Metanephros (tissue), 2 donors: ENCODE measurements around the gene ZNF320. TPM values are rescaled to one million over a fixed set of nuclear protein-coding genes. Genes with fewer than 3 reads are reported as not detected.

Experiments
- small RNA-seq: library from RNA; depleted of rRNA; stranded (forward); fragments of <200 nt; gene quantifications from one replicate; pipeline ENCODE3, GENCODE V24; 2014; ENCODE audit warnings: low replicate concordance
- total RNA-seq: library from RNA; depleted of rRNA; stranded (reverse); fragments of >200 nt; gene quantifications from one replicate; pipeline ENCODE4 v1.2.3, GENCODE V29; 2014

ZNF320 gene
- 40.1 TPM for total RNA-seq

DNA sequence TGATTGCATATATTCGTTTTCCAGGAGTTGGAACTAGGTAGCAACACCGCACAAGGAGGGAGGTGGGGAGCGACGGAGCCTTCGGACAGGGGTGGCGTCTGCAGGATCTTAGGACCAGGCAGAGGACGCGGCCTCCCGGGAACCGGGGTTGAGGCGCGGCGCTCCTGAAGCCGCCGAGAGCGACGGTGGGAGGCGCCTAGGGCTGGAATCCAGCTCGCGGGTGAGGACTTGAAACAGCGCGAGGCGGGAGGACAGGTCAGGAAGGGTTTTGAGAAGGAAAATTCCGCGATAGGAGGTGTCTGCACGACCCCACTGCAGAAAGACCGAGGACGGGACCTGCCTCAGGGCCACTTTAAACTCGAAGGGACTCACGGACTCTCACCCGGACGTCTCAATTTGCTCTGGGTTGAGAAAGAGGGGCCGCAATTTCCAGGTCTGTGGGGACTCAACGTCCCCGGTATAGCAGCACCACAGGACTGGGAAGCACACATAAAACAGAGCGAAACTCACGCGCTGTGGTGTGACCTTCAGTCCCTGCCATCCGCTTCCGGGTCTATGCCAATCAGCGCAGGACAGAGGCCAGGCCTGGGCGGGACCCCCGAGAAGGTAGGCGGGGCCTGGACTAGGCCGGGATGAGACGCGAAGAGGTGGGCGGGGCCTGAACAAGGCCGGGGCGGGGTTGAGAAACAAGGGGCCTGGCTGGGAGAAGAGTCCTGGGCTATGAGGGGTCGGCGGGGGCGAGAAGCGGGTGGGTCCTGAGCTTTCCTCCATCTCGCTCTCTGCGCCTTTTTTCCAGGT, at the start of gene ZNF320:
TSS of gene ZNF320 (minus strand) at position 498 of the 798 bp plus-strand sequence. CDS start 7,380 bp downstream, outside the sequence.

DNA sequence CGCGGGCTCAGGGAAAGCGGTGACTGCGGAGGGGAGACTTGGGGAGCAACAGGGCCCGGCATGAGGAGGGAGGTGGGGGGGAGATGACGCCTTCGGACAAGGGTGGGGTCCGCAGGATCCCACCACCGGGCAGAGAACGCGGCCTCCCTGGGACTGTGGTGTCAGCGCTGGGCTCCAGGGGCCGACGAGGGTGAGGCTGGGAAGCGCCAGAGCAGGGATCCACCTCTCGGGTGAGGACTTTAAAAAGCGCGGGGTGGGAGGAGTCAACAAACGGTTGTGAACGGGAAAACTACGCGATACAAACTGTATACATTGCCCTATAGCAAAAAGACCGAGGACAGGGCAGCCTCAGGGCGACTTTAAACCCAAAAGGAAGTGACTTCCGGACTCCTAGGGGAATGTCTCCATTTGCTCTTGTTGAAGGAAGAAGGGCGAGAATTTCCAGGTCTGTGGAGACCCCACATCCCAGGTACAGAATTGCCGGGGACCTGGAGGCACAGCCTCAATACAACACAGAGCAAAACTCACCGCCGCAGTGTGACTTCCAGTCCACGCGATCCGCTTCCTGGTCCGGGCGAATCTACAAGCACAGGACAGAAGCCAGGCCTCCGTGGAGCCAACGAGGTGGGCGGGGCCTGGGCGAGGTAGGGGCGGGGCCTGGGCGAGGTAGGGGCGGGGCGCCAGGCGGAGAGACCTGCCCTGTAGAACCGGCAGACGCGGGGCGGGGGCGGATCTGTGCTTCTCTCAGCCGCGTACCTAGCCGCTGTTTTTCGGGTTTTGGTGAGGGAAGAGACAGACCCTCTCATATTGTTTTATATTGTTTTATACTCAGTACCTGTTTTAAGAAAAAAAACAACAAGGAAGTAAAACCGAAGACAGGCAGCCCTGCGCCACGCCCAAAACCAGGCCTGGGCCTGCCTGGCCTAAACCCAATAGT, 25.7 kb upstream of the ZNF320 start, which contains the start of gene ZNF888:
TSS of gene ZNF888 (minus strand) at position 588 of the 937 bp plus-strand sequence. CDS start 5,555 bp downstream, outside the sequence.

DNA sequence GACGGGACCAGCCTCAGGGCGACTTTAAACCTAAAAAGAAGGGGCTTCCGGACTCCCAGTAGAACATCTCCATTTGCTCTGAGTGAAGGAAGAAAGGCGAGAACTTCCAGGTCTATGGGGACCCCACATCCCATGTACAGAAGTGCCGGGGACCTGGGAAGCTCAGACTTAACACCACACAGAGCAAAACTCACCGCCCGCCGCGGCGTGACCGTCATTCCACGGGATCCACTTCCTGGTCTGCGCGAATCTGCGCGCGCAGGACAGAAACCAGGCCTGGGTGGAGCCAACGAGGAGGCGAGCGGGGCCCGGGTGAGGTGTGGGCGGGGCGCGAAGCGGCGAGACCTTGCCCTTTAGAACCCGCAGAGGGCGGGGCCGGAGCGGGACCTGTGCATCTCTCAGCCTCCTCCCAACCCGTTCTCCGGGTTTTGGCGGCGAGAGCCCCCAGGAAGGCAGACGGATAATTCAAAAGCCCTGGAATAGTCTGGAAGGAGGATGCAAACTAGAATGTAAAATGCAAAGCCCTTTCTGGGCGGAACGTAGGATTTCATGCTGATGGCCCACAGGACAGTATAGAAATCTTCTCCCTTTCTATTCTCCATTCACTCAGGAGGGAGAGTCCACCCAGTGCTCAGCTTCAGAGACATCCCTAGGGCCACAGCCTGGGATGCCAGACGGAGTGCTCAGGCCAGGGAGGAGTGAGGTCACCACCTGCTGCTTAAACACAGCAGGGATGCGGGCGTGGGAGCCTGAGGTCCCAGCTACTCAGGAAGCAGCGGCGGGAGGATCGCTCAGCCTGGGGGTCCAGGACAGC, 39.9 kb downstream of the ZNF320 start, which contains the start of gene ZNF468:
TSS of gene ZNF468 (minus strand) at position 242 of the 814 bp plus-strand sequence. CDS start 3,347 bp downstream, outside the sequence.

Small RNAs within 50 kb of the gene (small RNA-seq; reads per million reads assigned to genes)
- gene ZNF320 = 0.19 reads per million

Other genes with a start within 250 kb of the ZNF320 start
- 29.8 TPM for gene ZNF611, start 162.6 kb downstream of the ZNF320 start, total RNA-seq
- 3.6 TPM for gene ZNF600, start 110.8 kb downstream of the ZNF320 start, total RNA-seq
- gene ZNF28, start 76.0 kb downstream of the ZNF320 start, total RNA-seq = 19.7 TPM
- gene ZNF468, start 40.0 kb downstream of the ZNF320 start, total RNA-seq = 36.3 TPM
- 15.1 TPM for gene ZNF888, start 25.8 kb upstream of the ZNF320 start, total RNA-seq
- gene ZNF816, start 65.2 kb upstream of the ZNF320 start, total RNA-seq = 16.3 TPM
- gene ERVV-1, start 116.3 kb upstream of the ZNF320 start, total RNA-seq = 0.12 TPM
- 0.06 TPM for gene ERVV-2, start 147.1 kb upstream of the ZNF320 start, total RNA-seq
- 62.4 TPM for gene ZNF160, start 205.8 kb upstream of the ZNF320 start, total RNA-seq
- gene ZNF415, start 235.3 kb upstream of the ZNF320 start, total RNA-seq = 14.3 TPM